A549 (cell line): ENCODE measurements around the gene GRK5. TPM values are rescaled to one million over a fixed set of nuclear protein-coding genes. Genes with fewer than 3 reads are reported as not detected.

Experiments used
- ATAC-seq, 2 experiments: fragments of 200-7000 bp in 1 of 2; fragments of >200 bp in 1 of 2; cut with Nextera tagmentation in 1 of 2; cut with Tn5 transposase in 1 of 2; 3 replicates each; pipeline versions ENCODE4 v1.8.0 to v1.9.1; 2018 to 2020; ENCODE audit warnings: mild to moderate bottlenecking in 1 of 2, moderate library complexity in 1 of 2
- CTCF ChIA-PET: fragments of 300-600 bp; sonication (Branson Sonifier 250); formaldehyde crosslinking; extraction: SDS; loops from one replicate; lab custom pipeline; 2021; ENCODE audit warnings: antibody characterized with exemption, inconsistent platforms; lab: Yijun Ruan, JAX
- POLR2A ChIA-PET: fragments of 350-600 bp; formaldehyde crosslinking; extraction: SDS; loops from one replicate; lab custom pipeline; 2021; ENCODE audit warnings: antibody characterized with exemption, inconsistent platforms; lab: Yijun Ruan, JAX
- DNase-seq, 2 experiments: peaks; one replicate each; pipeline versions ENCODE4 v3.0.0 to v3.0.0-alpha.2; 2011 to 2016; ENCODE audit warnings: low read depth in 1 of 2, low spot score in 1 of 2
- FAIRE-seq: peaks from 2 replicates; lab custom pipeline; 2011; peaks lifted over from hg19 to GRCh38; lab: Jason Lieb, UNC
- H3K27ac ChIP-seq, 2 experiments: fragments of >200 bp; sonication (Bioruptor Twin); formaldehyde crosslinking; 3 replicates each; pipeline ENCODE4 v1.5.1; 2016 to 2017
- H3K4me1 ChIP-seq: fragments of >200 bp; sonication (Bioruptor Twin); formaldehyde crosslinking; 3 replicates; pipeline ENCODE4 v1.6.1; 2016
- H3K4me2 ChIP-seq: fragments of >200 bp; sonication (Bioruptor Twin); formaldehyde crosslinking; 3 replicates; pipeline ENCODE4 v1.6.1; 2016
- H3K4me3 ChIP-seq: fragments of >200 bp; sonication (Bioruptor Twin); formaldehyde crosslinking; 3 replicates; pipeline ENCODE4 v1.5.1; 2016
- H3K9me3 ChIP-seq: fragments of >200 bp; sonication (Bioruptor Twin); formaldehyde crosslinking; 3 replicates; pipeline ENCODE4 v1.6.1; 2016
- CEBPB ChIP-seq, 2 experiments: fragments of >200 bp in 1 of 2; sonication (Bioruptor Twin) in 1 of 2; formaldehyde crosslinking in 1 of 2; IDR thresholded peaks; 2 replicates each; pipeline ENCODE4 v1.6.1; 2012 to 2016
- CHD2 ChIP-seq: fragments of 150-350 bp; IDR thresholded peaks from 2 replicates; pipeline ENCODE4 v1.6.1; 2014; ENCODE audit warnings: low read length; ENCODE audit not compliant: partially characterized antibody
- CHD4 ChIP-seq: fragments of 200-600 bp; sonication (generic); IDR thresholded peaks from 2 replicates; pipeline ENCODE4 v1.6.1; 2016; ENCODE audit warnings: antibody characterized with exemption, mild to moderate bottlenecking, borderline replicate concordance
- E2F6 ChIP-seq: IDR thresholded peaks from 2 replicates; pipeline ENCODE4 v1.6.1; 2012; ENCODE audit warnings: low read depth, borderline replicate concordance
- EHMT2 ChIP-seq: fragments of 200-600 bp; sonication (generic); IDR thresholded peaks from 2 replicates; pipeline ENCODE4 v1.6.1; 2016; ENCODE audit warnings: antibody characterized with exemption, low read depth, mild to moderate bottlenecking, moderate library complexity
- FOSB ChIP-seq: fragments of 250-450 bp; sonication (Bioruptor Pico); IDR thresholded peaks from 2 replicates; pipeline ENCODE4 v1.5.0; 2020; ENCODE audit warnings: mild to moderate bottlenecking, moderate library complexity
- FOSL2 ChIP-seq, 2 experiments: fragments of 450-650 bp in 1 of 2; fragments of >200 bp in 1 of 2; sonication (Bioruptor Twin) in 1 of 2; formaldehyde crosslinking; IDR thresholded peaks; 2 replicates each; pipeline versions ENCODE4 v1.5.0 to v1.6.1; 2016 to 2020; ENCODE audit warnings: mild to moderate bottlenecking in 1 of 2, moderate library complexity in 1 of 2
- FOXS1 ChIP-seq: fragments of 250-450 bp; sonication (Bioruptor Pico); IDR thresholded peaks from 2 replicates; pipeline ENCODE4 v1.5.0; 2020; ENCODE audit warnings: mild to moderate bottlenecking, moderate library complexity
- GATA3 ChIP-seq: IDR thresholded peaks from 2 replicates; pipeline ENCODE4 v1.6.1; 2012; ENCODE audit warnings: borderline replicate concordance
- HEYL ChIP-seq: fragments of 250-450 bp; sonication (Bioruptor Pico); IDR thresholded peaks from 2 replicates; pipeline ENCODE4 v1.8.0; 2021; ENCODE audit warnings: mild to moderate bottlenecking, moderate library complexity
- HOXB5 ChIP-seq: fragments of 250-450 bp; sonication (Bioruptor Pico); IDR thresholded peaks from 2 replicates; pipeline ENCODE4 v1.5.0; 2020; ENCODE audit warnings: mild to moderate bottlenecking, moderate library complexity
- JUN ChIP-seq, 2 experiments: fragments of >200 bp; sonication (Bioruptor Twin); formaldehyde crosslinking; IDR thresholded peaks; 2 replicates in 1 of 2; 3 replicates in 1 of 2; pipeline ENCODE4 v1.6.1; 2016 to 2017
- JUNB ChIP-seq: fragments of >200 bp; sonication (Bioruptor Twin); formaldehyde crosslinking; IDR thresholded peaks from 2 replicates; pipeline ENCODE4 v1.6.1; 2016
- KDM1A ChIP-seq: fragments of 200-600 bp; sonication (generic); IDR thresholded peaks from 2 replicates; pipeline ENCODE4 v1.6.1; 2016; ENCODE audit warnings: low read depth, mild to moderate bottlenecking
- KDM5A ChIP-seq: fragments of 200-600 bp; sonication (generic); IDR thresholded peaks from 2 replicates; pipeline ENCODE4 v1.6.1; 2016; ENCODE audit warnings: antibody characterized with exemption, mild to moderate bottlenecking
- MAFK ChIP-seq: fragments of 450-650 bp; IDR thresholded peaks from 2 replicates; pipeline ENCODE4 v1.6.1; 2014; ENCODE audit not compliant: partially characterized antibody
- NPAS2 ChIP-seq: fragments of 250-450 bp; sonication (Bioruptor Pico); IDR thresholded peaks from 2 replicates; pipeline ENCODE4 v1.8.0; 2022; ENCODE audit warnings: mild to moderate bottlenecking, moderate library complexity, borderline replicate concordance
- PHF8 ChIP-seq: fragments of 200-600 bp; sonication (generic); IDR thresholded peaks from 2 replicates; pipeline ENCODE4 v1.6.1; 2016; ENCODE audit warnings: low read depth, mild to moderate bottlenecking, antibody characterized with exemption, moderate library complexity, borderline replicate concordance
- POLR2A ChIP-seq: IDR thresholded peaks from 2 replicates; pipeline ENCODE4 v1.6.1; 2012; ENCODE audit warnings: mild to moderate bottlenecking, low read length
- POLR2AphosphoS2 ChIP-seq: conservative IDR thresholded peaks from 2 replicates; pipeline ENCODE4 v1.6.1; 2012; ENCODE audit warnings: low read length, improper control_type of control experiment, inconsistent platforms
- RARB ChIP-seq: fragments of 250-450 bp; sonication (Bioruptor Pico); IDR thresholded peaks from 2 replicates; pipeline ENCODE4 v1.8.0; 2021; ENCODE audit warnings: mild to moderate bottlenecking, moderate library complexity
- RFX5 ChIP-seq: fragments of 450-650 bp; IDR thresholded peaks from 2 replicates; pipeline ENCODE4 v1.7.1; 2014; ENCODE audit warnings: antibody characterized with exemption, mild to moderate bottlenecking, moderate library complexity
- SREBF2 ChIP-seq: fragments of 450-650 bp; IDR thresholded peaks from 2 replicates; pipeline ENCODE4 v1.6.1; 2014; ENCODE audit warnings: mild to moderate bottlenecking, moderate library complexity
- USF2 ChIP-seq: fragments of 450-650 bp; IDR thresholded peaks from 2 replicates; pipeline ENCODE4 v1.6.1; 2014; ENCODE audit warnings: antibody characterized with exemption
- ZFP36 ChIP-seq: fragments of 450-650 bp; IDR thresholded peaks from 2 replicates; pipeline ENCODE4 v1.6.1; 2014; ENCODE audit warnings: borderline replicate concordance; ENCODE audit not compliant: partially characterized antibody
- WGBS: methylation state at CpG from one replicate; pipeline ENCODE4 v1.1.6; 2017; ENCODE audit errors: missing lambda C conversion rate; 5-methylcytosine and 5-hydroxymethylcytosine counted together
- polyA plus RNA-seq, 4 experiments: library from polyadenylated mRNA; depleted of rRNA in 3 of 4; stranded (reverse); fragments of >200 nt; fragmentation: RNase III in 1 of 4; extraction: RNeasy Plus Mini Kit Qiagen cat#74134 plus additional on column Dnase treatment in 1 of 4; gene quantifications; 2 replicates in 3 of 4; 3 replicates in 1 of 4; pipeline ENCODE4 v1.2.3, GENCODE V29; 2011 to 2017
- TF ChIP-seq, protein P1 (sequence below): fragments of 150-350 bp; IDR thresholded peaks from 2 replicates; pipeline ENCODE4 v1.6.1; 2014; ENCODE audit warnings: low read depth, mild to moderate bottlenecking, low read length

GRK5 gene
- polyA plus RNA-seq, 2 of the 4 experiments (the other 2 are of a cell fraction), result 5.0 to 7.9 TPM

DNA sequence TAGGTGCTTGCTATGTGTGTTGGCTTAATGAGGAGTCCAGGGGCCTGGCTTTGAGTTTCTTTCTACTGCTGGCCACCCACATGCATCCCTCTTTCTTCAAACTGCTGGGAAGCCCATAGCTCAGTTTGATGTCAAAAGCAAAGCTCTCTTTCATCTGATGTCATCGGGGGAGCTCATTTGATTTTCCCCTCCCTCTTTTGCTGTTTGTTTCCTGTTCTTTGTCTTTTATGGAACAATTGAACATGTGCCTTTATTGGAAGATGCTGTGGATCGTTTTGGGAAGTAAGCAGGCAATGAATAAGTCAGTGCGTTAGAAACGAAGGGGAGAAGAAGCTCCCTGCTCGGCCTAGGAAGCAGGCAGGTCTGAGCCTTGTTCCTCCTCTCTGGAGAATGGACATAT, 140.7 kb downstream of the GRK5 start (continued):
- TF ChIP-seq KDM1A (no peak), MAFK (no peak), EHMT2 (no peak), FOSL2 (IDR thresholded peaks at IDR 0.05) (no peak), FOSL2 (CRISPR knock-in tag; IDR thresholded peaks at IDR 0.05) (no peak), JUN (IDR thresholded peaks at IDR 0.05) (no peak), FOSB (CRISPR knock-in tag) (no peak), POLR2A (no peak), CHD4 (no peak)

DNA sequence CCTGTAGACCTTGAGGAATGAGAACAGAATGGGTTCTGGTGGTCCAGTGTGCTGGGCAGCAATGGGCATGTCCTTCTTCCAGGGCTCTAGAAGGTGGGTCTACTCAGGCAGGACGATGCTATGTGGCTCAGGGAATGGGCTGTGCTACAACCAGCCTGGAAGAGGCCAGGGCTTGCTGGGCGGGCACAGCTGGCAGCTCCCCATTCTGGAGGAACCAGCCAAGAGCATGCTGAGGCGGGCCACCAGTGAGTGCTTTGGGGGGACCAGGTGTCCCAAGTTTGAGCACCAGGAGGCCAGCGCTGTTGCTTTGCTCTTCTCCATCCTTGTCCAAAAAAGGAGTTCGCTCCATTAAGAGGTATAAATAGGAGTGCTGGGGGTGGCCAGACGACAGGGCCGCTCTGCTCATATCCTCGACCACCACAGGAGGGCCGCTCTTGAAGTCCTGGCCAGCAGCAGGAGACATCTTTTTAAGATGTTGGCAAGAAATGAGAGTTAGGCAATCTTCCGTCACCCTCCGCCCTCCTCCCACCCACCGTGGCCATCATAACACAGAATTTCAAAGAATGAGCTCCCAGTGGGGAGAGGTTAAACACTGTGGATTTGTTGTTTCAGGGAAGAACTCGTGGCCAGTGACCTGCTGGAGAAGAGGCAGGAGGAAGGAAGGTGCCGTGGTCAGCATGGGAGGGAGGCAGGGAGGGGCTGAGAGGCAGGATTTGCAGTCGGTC, 141.3 kb downstream of the GRK5 start:
- DNase-seq (no peak), FAIRE-seq (no peak), ATAC-seq (0 out of 6 replicates have a peak, but pooled peaks of 1 of the 2 experiments have one; percentile 32)
- TF ChIP-seq USF2, result no peak
- ChIA-PET CTCF (interaction anchor here (1.1 to 1.7 kb wide), 4 partner anchors 9 to 68 kb away, joined by 3 to 5 read pairs (median 3); no protein-coding TSS in a partner anchor), POLR2A (no interaction called here)
- 85% methylated on average over 15 of the region's 15 CpGs for WGBS
- peaks cover 8% of the 10 kb centered on the region; the same call in 2 of the 3 replicates for H3K9me3 ChIP-seq
- H3K27ac ChIP-seq, result no peak overlapping the region
- H3K4me2 ChIP-seq, result no peak overlapping the region
- H3K4me1 ChIP-seq, result no peaks in the 10 kb centered on the region
- no peak overlapping the region for H3K4me3 ChIP-seq

DNA sequence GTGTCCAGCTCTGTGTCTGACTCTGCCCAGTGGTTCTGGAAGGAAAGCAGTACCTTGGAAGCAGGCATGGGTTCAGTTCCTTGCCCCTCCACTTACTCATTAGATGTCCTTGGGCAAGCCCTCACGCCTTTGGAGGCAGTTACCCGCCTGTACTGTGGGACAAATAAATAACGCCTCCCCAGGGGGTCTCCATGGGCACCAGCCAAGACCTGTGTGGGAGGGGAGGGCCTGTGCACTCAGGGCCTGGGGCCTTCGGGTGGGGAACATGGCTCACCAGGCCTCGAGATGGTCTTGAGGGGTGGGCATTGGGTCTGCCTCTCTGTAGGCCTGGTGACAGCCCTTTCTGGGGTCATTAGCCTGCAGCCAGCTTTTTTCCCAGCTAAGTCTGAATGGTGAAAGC, 142.0 kb downstream of the GRK5 start:
- no peak overlapping the region for H3K4me3 ChIP-seq
- DNase-seq (no peak), FAIRE-seq (no peak), ATAC-seq (no peak)
- no peak overlapping the region for H3K27ac ChIP-seq
- no peaks in the 10 kb centered on the region for H3K4me1 ChIP-seq
- TF ChIP-seq PHF8, result no peak
- no peak for TF ChIP-seq SREBF2
- TF ChIP-seq E2F6, result no peak
- TF ChIP-seq JUNB, result no peak
- WGBS, result 82% methylated on average over 3 of the region's 5 CpGs
- H3K4me2 ChIP-seq, result no peak overlapping the region
- ChIA-PET POLR2A (no interaction called here), CTCF (interaction anchor here (1.1 to 1.7 kb wide), 3 partner anchors 9 to 16 kb away, joined by 3 to 5 read pairs (median 3); no protein-coding TSS in a partner anchor)
- H3K9me3 ChIP-seq, result peaks cover 8% of the 10 kb centered on the region; the same call in 2 of the 3 replicates

GRCh38 chr10:119349937-119350501, 142.6 kb downstream of the GRK5 start:
- H3K4me1 ChIP-seq, result no peaks in the 10 kb centered on the region
- 80% methylated on average over 9 of the region's 9 CpGs for WGBS
- POLR2A ChIA-PET, result no interaction called here
- TF ChIP-seq CHD2 (no peak), HOXB5 (CRISPR knock-in tag) (no peak), SREBF2 (no peak), POLR2AphosphoS2 (no peak), CEBPB (IDR thresholded peaks at IDR 0.05) (no peak), RFX5 (no peak), NPAS2 (CRISPR knock-in tag) (no peak), ZFP36 (no peak), RARB (CRISPR knock-in tag) (no peak), EHMT2 (no peak), KDM5A (no peak), GATA3 (no peak), FOXS1 (CRISPR knock-in tag) (no peak), HEYL (CRISPR knock-in tag) (no peak)
- TF ChIP-seq, protein P1, sequence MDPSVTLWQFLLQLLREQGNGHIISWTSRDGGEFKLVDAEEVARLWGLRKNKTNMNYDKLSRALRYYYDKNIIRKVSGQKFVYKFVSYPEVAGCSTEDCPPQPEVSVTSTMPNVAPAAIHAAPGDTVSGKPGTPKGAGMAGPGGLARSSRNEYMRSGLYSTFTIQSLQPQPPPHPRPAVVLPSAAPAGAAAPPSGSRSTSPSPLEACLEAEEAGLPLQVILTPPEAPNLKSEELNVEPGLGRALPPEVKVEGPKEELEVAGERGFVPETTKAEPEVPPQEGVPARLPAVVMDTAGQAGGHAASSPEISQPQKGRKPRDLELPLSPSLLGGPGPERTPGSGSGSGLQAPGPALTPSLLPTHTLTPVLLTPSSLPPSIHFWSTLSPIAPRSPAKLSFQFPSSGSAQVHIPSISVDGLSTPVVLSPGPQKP, result no peak
- TF ChIP-seq, all 56 proteins: peak for 0
- no peak for ATAC-seq
- Histone ChIP-seq H3K9me3 (peaks cover 10% of the 10 kb centered on the region; the same call in 2 of the 3 replicates), H3K27ac (no peak overlapping the region), H3K4me2 (no peak overlapping the region), H3K4me3 (no peak overlapping the region)
- CTCF ChIA-PET, result interaction anchor here (1.1 to 1.7 kb wide), 4 partner anchors 10 to 144 kb away, joined by 3 to 5 read pairs (median 3); no protein-coding TSS in a partner anchor
- DNase-seq, result no peak
- no peak for FAIRE-seq
